GM21717 (cell line): ENCODE data around the gene ATRNL1.
"Not testable (repeated sequence)": the region's sequence is repeated elsewhere in the genome, so short reads cannot be mapped to it uniquely, and the experiment has no call there.

ENCODE experiments used
- ATAC-seq: cut with Tn5 transposase; IDR thresholded peaks from one replicate; pipeline ENCODE4 v1.9.1; 2021; ENCODE audit warnings: mild to moderate bottlenecking, moderate library complexity; ENCODE audit not compliant: unreplicated experiment

Gene ATRNL1

GRCh38 chr10:115092258-115092554 is 959 bp upstream of the ATRNL1 start:
- ATAC-seq: peak; percentile 18

- ATAC-seq: peak; percentile 80
These were observed 445 bp upstream of the ATRNL1 start for GRCh38 chr10:115092555-115093285.

GRCh38 chr10:115093776-115094408 is 727 bp downstream of the ATRNL1 start:
- ATAC-seq: peak; percentile 50

- ATAC-seq: no peak
These were observed 1.4 kb downstream of the ATRNL1 start for GRCh38 chr10:115094416-115095140.

GRCh38 chr10:115095758-115096157 is 2.6 kb downstream of the ATRNL1 start:
- ATAC-seq: no peak

- ATAC-seq: no peak
These were observed 10.5 kb downstream of the ATRNL1 start for GRCh38 chr10:115103700-115104099.

- ATAC-seq: not testable (repeated sequence)
These were observed 12.2 kb downstream of the ATRNL1 start for GRCh38 chr10:115105411-115105810.

- no peak for ATAC-seq
These were observed 14.7 kb downstream of the ATRNL1 start for GRCh38 chr10:115107830-115108229.

GRCh38 chr10:115117301-115117700 is 24.1 kb downstream of the ATRNL1 start:
- ATAC-seq: no peak

- peak; percentile 69 for ATAC-seq
These were observed 25.2 kb downstream of the ATRNL1 start for GRCh38 chr10:115118346-115118745.

- ATAC-seq: peak; percentile 74
These were observed 32.3 kb downstream of the ATRNL1 start for GRCh38 chr10:115125505-115125904.

GRCh38 chr10:115129752-115130151 is 36.6 kb downstream of the ATRNL1 start:
- ATAC-seq: no peak

- no peak for ATAC-seq
These were observed 43.5 kb downstream of the ATRNL1 start for GRCh38 chr10:115136616-115137015.

- ATAC-seq: no peak
These were observed 48.1 kb downstream of the ATRNL1 start for GRCh38 chr10:115141254-115141653.

- ATAC-seq: no peak
These were observed 64.2 kb downstream of the ATRNL1 start for GRCh38 chr10:115157357-115157756.

GRCh38 chr10:115163129-115163528 is 70.0 kb downstream of the ATRNL1 start:
- no peak for ATAC-seq

GRCh38 chr10:115164220-115164619 is 71.1 kb downstream of the ATRNL1 start:
- no peak for ATAC-seq

- no peak for ATAC-seq
These were observed 74.6 kb downstream of the ATRNL1 start for GRCh38 chr10:115167751-115168150.

GRCh38 chr10:115171392-115171960 is 78.3 kb downstream of the ATRNL1 start:
- no peak for ATAC-seq

- no peak for ATAC-seq
These were observed 80.8 kb downstream of the ATRNL1 start for GRCh38 chr10:115173915-115174443.

- not testable (repeated sequence) for ATAC-seq
These were observed 114.1 kb downstream of the ATRNL1 start for GRCh38 chr10:115207276-115207675.
